AG04450 (cell line): ENCODE measurements around the gene ZNF503. TPM values are rescaled to one million over a fixed set of nuclear protein-coding genes. Genes with fewer than 3 reads are reported as not detected.
A peak's percentile ranks its signal among the peaks of the same experiment; 100 is the strongest.

Experiments used
- CTCF ChIA-PET: fragments of 300-600, 350-600 bp; formaldehyde crosslinking; extraction: SDS; loops from one replicate; lab custom pipeline; 2022; ENCODE audit warnings: antibody characterized with exemption, inconsistent platforms; lab: Charles Lee
- POLR2A ChIA-PET: fragments of 350-600 bp; formaldehyde crosslinking; extraction: SDS; loops from one replicate; lab custom pipeline; 2021; ENCODE audit warnings: antibody characterized with exemption, inconsistent platforms; lab: Yijun Ruan, JAX
- DNase-seq: peaks from one replicate; pipeline ENCODE4 v3.0.0-alpha.2; 2011; ENCODE audit warnings: low read depth, low spot score
- H3K27ac ChIP-seq: one replicate; pipeline ENCODE4 v1.5.1; 2012; ENCODE audit warnings: low read depth, low read length, control low read depth
- H3K27me3 ChIP-seq: one replicate; pipeline ENCODE4 v1.6.0; 2012; ENCODE audit warnings: low read length; ENCODE audit not compliant: control insufficient read depth, insufficient read depth
- H3K4me3 ChIP-seq: 2 replicates; pipeline ENCODE4 v1.5.1; 2011; ENCODE audit warnings: mild to moderate bottlenecking, low read depth, low read length, control low read depth
- H3K9me3 ChIP-seq: 2 replicates; pipeline ENCODE4 v1.5.1; 2012; ENCODE audit warnings: low read length; ENCODE audit not compliant: control insufficient read depth, insufficient read depth
- polyA plus RNA-seq: library from polyadenylated mRNA; depleted of rRNA; stranded (reverse); fragments of >200 nt; gene quantifications from 2 replicates; pipeline ENCODE4 v1.2.3, GENCODE V29; 2011
- TF ChIP-seq, protein P1 (sequence below): IDR thresholded peaks from 2 replicates; pipeline ENCODE4 v1.5.1; 2011; ENCODE audit warnings: low read depth, low read length, control low read depth, inconsistent platforms

ZNF503 gene
- polyA plus RNA-seq, 1 experiment: 2.5 TPM

DNA sequence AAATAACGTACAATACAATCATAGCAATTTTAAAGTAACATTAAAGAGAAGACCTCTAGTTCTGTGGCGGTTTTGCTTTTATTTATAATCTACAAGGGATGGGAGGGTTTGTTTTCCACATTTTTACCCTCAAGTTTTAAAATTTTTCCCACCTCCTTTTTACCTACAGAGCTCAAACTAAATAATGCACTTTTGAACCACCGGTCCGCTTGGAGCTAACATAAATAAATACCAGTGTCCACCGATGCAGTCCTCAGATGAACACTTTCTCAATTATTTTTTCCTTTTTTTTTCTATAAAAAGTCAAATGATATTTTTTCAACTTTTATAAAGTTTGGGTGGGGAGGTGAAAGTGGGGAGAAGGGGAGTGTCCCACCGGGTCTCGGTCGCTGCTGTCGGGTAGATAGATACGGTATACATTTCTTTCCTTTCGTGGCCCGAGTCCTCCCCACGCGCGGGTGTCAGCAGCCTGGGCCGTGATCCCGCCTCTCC lies 3.3 kb downstream of the ZNF503 start:
- Histone ChIP-seq H3K27ac (peak overlapping the region; percentile 77), H3K4me3 (peak overlapping the region; percentile 100), H3K27me3 (peaks cover 3% of the 10 kb centered on the region), H3K9me3 (no peaks in the 10 kb centered on the region; the same call in 1 of the 2 replicates)
- TF ChIP-seq, protein P1, sequence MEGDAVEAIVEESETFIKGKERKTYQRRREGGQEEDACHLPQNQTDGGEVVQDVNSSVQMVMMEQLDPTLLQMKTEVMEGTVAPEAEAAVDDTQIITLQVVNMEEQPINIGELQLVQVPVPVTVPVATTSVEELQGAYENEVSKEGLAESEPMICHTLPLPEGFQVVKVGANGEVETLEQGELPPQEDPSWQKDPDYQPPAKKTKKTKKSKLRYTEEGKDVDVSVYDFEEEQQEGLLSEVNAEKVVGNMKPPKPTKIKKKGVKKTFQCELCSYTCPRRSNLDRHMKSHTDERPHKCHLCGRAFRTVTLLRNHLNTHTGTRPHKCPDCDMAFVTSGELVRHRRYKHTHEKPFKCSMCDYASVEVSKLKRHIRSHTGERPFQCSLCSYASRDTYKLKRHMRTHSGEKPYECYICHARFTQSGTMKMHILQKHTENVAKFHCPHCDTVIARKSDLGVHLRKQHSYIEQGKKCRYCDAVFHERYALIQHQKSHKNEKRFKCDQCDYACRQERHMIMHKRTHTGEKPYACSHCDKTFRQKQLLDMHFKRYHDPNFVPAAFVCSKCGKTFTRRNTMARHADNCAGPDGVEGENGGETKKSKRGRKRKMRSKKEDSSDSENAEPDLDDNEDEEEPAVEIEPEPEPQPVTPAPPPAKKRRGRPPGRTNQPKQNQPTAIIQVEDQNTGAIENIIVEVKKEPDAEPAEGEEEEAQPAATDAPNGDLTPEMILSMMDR: no peak
- DNase-seq: no peak
- ChIA-PET CTCF (interaction anchor here (0.6 to 3.9 kb wide), 2 partner anchors 129 to 639 kb away, joined by 3 to 13 read pairs; no protein-coding TSS in a partner anchor), POLR2A (interaction anchor here (0.7 to 1.1 kb wide), 2 partner anchors 103 to 1039 kb away, joined by 3 to 6 read pairs; no protein-coding TSS in a partner anchor)

DNA sequence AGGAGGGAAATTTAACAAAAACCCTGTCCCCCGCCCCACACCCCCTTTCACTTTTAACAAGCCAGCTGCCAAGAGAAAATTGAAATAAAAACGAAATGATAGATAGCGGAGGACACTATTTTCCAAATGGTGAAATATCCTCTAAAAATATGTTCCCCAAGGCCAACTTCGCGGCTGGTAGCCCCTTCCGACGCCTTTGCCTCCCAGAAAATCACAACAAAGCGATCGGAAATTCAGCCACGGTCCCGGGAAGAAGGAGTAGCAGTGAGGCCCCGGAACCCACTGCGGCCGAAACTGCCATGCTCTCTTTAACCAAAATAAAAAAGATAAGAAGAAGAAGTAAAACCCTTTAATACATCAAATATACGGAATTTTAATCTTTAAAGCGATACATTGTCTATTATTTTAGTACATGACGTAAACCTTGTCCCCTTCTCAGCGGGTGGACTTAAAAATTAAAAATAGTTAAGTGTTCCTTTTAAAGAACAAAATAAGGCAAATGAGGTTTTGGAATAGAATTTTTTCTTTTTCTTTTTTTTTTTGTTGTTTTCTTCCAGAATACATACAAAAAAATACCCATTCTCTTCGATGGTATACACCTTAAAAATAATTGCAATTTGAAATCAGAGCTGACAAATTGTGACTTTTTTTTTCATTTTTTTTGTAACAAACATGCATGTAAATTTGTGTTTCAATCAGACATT lies 3.9 kb downstream of the ZNF503 start:
- Histone ChIP-seq H3K27ac (peak overlapping the region; percentile 87), H3K9me3 (no peaks in the 10 kb centered on the region; the same call in 1 of the 2 replicates), H3K27me3 (no peaks in the 10 kb centered on the region), H3K4me3 (peak overlapping the region; percentile 100)
- CTCF ChIA-PET: interaction anchor here (0.6 kb wide), 2 partner anchors 128 to 1763 kb away, joined by 3 read pairs; no protein-coding TSS in a partner anchor
- POLR2A ChIA-PET: interaction anchor here (0.7 to 1.1 kb wide), 2 partner anchors 103 to 1040 kb away, joined by 3 to 6 read pairs; no protein-coding TSS in a partner anchor
- no peak for DNase-seq
- TF ChIP-seq, protein P1: no peak

DNA sequence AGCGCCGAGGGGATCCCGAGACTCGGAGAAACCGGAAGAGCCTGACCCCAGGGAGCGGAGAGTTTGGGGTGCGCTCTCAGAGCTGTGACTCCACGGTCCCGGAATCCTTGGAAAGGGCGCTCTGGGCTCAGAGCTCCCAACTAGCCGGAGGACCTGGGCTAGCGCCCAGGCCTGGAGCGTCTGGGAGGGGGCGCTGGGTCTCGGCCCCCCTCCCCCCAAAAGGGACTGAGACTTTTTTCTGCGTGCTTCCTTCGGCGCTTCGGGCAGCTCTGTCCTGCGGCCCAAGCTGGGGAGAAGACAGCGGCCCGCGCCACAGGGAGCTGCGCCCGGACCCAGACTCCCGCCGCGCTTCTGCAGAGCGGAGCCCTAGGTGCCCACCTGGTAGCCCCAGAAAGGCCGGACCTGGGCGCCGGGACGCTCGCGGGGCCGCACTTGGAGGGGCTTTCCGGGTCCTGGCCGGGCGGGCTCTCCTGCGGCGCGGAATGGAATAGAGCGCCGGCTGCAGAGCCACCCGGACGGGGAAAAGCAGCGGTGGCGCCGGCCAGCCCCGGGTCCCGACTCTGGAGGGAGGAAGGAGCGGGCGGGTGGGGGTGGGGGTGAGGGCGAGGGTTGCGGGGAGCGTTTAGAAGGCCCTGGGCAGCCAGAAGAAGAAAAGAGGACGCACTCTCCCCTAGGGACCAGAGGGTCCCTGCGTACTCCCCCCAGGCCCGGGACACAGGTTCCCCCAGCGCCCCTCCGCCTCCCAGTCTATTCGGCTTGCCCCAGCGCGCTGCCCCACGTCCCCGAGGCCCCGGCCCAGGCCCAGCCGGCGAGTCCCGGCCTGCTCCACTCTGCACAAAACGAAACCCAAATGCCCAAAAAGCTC lies 4.7 kb downstream of the ZNF503 start:
- ChIA-PET POLR2A (interaction anchor here (1.1 to 2.4 kb wide), 5 partner anchors 38 to 855 kb away, joined by 3 to 7 read pairs (median 5); no protein-coding TSS in a partner anchor), CTCF (interaction anchor here (0.6 to 1.5 kb wide), 2 partner anchors 11 to 1764 kb away, joined by 3 to 12 read pairs; no protein-coding TSS in a partner anchor)
- Histone ChIP-seq H3K27ac (peak overlapping the region; percentile 87), H3K4me3 (peak overlapping the region; percentile 100), H3K27me3 (no peaks in the 10 kb centered on the region), H3K9me3 (no peaks in the 10 kb centered on the region; the same call in 1 of the 2 replicates)
- TF ChIP-seq, protein P1: no peak
- no peak for DNase-seq

DNA sequence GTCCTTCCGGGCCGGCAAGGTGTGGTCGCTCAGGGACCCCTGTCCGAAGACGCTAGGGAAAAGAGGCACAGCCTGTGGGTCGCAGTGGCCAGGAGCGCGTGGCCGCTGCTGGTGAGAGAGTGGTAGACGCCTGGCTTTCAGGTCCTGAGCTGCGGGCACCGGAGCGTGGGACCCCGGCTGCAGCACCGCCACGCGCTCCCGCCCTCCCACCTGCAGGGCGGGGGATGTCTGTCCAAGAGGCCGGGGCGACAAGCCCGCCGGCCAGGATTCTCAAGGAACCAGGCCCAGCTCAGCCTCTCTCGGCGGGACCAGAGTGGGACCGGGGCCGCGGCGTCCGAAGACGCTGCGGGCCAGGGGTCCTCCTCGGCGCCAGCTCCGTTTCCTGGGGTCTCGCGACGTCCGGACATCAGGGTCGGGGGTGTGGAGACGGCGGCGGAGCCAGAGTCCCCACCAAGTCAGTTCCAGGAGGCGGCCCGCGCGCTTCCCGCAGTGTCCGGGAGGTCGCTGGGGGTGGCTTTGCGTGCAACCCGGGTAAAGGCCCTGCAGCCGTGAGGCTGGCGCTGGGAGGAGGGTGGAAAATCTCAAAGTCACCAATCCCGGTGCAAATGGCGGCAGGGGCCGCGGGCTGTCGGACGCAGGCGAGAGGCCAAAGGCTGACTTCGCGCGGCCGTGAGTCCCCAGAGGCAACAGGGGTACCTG lies 5.5 kb downstream of the ZNF503 start:
- Histone ChIP-seq H3K9me3 (no peaks in the 10 kb centered on the region; the same call in 1 of the 2 replicates), H3K27ac (peak overlapping the region; percentile 87), H3K4me3 (peak overlapping the region; percentile 100), H3K27me3 (no peaks in the 10 kb centered on the region)
- ChIA-PET CTCF (interaction anchor here (0.5 to 3.1 kb wide), 20 partner anchors 11 to 1608 kb away, joined by 3 to 23 read pairs (median 4); partner anchors contain the start of gene COMTD1), POLR2A (interaction anchor here (1.1 to 2.4 kb wide), 4 partner anchors 37 to 856 kb away, joined by 3 to 7 read pairs (median 5); no protein-coding TSS in a partner anchor)
- DNase-seq: no peak
- TF ChIP-seq, protein P1: no peak
